ENCODE data around the gene SARNP. TPM values are rescaled to one million over a fixed set of nuclear protein-coding genes. Genes with fewer than 3 reads are reported as not detected.

Gene SARNP
- total and polyA plus RNA-seq, 4 experiments from 2014 or later: 47.7 to 122 (median 69.8) TPM

DNA sequence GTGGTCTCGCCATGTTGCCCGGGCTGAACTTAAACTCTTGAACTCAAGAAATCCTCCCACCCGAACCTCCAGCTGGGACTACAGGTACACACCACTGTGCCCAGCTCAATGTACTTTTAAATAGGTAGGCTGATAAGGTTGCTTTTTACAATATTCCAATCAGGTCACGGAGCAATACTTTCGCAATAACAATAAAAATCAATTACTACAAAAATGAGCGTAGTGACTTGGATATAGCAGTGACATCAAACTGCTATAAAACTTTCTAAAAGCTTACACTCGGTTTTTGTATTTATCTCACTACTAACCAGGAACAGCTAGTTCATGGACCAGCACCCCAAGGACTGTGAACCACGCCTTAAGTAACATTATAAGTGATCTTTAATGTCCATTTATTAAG is 10.5 kb downstream of the SARNP start:
- Mint-ChIP-seq H3K27me3 (no peaks in the 10 kb centered on the region), H3K9me3 (no peaks in the 10 kb centered on the region), H3K27ac (no peak overlapping the region), H3K36me3 (peaks cover 9 to 46% of the 10 kb centered on the region in 2 donors), H3K4me1 (peaks cover 17 to 33% (median 24%) of the 10 kb centered on the region in 4 donors), H3K4me3 (no peak overlapping the region)
- Histone ChIP-seq H3K9me3 (ENCODE audit: control insufficient read depth in 1 of 2, low read length in 2 of 2) (no peaks in the 10 kb centered on the region), H3K27ac (ENCODE audit: low read depth, low read length) (no peak overlapping the region), H3K4me1 (ENCODE audit: insufficient read depth, low read length) (peaks cover 13% of the 10 kb centered on the region), H3K36me3 (ENCODE audit: insufficient read depth, low read length) (peaks cover 12% of the 10 kb centered on the region), H3K4me3 (ENCODE audit: low read length in 2 of 2) (no peak overlapping the region), H3K27me3 (ENCODE audit: insufficient read depth, low read length) (no peaks in the 10 kb centered on the region)
- ChIA-PET CTCF (ENCODE audit: partially characterized antibody) (interaction anchor here (1.7 kb wide), 1 partner anchor 10 kb away, joined by 4 read pairs; the partner anchor contains the start of genes ORMDL2 and SARNP), POLR2A (ENCODE audit: partially characterized antibody) (interaction anchor here (1.0 to 1.2 kb wide), 2 partner anchors 11 to 167 kb away, joined by 3 read pairs; partner anchors contain the start of genes ORMDL2, RAB5B and SARNP)
- intact Hi-C loops (cut with micrococcal nuclease): no loop called here
- no peak for DNase-seq

- H3K36me3 Mint-ChIP-seq: peaks cover 42 to 73% of the 10 kb centered on the region in 2 donors
- H3K4me3 Mint-ChIP-seq: no peak overlapping the region
- peaks cover 72% of the 10 kb centered on the region for H3K36me3 ChIP-seq (ENCODE audit: insufficient read depth, low read length)
- H3K4me3 ChIP-seq (ENCODE audit: low read length in 2 of 2): no peak overlapping the region
- no peaks in the 10 kb centered on the region for H3K9me3 ChIP-seq (ENCODE audit: control insufficient read depth in 1 of 2, low read length in 2 of 2)
- POLR2A ChIA-PET (ENCODE audit: partially characterized antibody): interaction anchor here (1.0 to 1.7 kb wide), 2 partner anchors 17 to 59 kb away, joined by 4 read pairs; no protein-coding TSS in a partner anchor
- H3K4me1 ChIP-seq (ENCODE audit: insufficient read depth, low read length): no peaks in the 10 kb centered on the region
- intact Hi-C loops (cut with micrococcal nuclease): loop anchor here (1.0 kb wide), 1 partner anchor 59 kb away; no protein-coding TSS in a partner anchor
- no peaks in the 10 kb centered on the region for H3K9me3 Mint-ChIP-seq
- H3K27ac ChIP-seq (ENCODE audit: low read depth, low read length): no peak overlapping the region
- H3K27me3 ChIP-seq (ENCODE audit: insufficient read depth, low read length): no peaks in the 10 kb centered on the region
- peaks cover 0 to 9% (median 2%) of the 10 kb centered on the region in 4 donors for H3K4me1 Mint-ChIP-seq
- no peaks in the 10 kb centered on the region for H3K27me3 Mint-ChIP-seq
- no peak for DNase-seq
- CTCF ChIA-PET (ENCODE audit: partially characterized antibody): interaction anchor here (1.0 to 5.9 kb wide), 5 partner anchors 9 to 140 kb away, joined by 3 to 60 read pairs (median 4); no protein-coding TSS in a partner anchor
- H3K27ac Mint-ChIP-seq: peak overlapping the region in 4 of 7 donors; percentile 42 to 83 (median 72)
These were observed 20.0 kb downstream of the SARNP start for GRCh38 chr12:55797550-55797949.

GRCh38 chr12:55797068-55797467 is 20.5 kb downstream of the SARNP start:
- Histone ChIP-seq H3K36me3 (ENCODE audit: insufficient read depth, low read length) (peaks cover 72% of the 10 kb centered on the region), H3K4me1 (ENCODE audit: insufficient read depth, low read length) (no peaks in the 10 kb centered on the region), H3K27me3 (ENCODE audit: insufficient read depth, low read length) (no peaks in the 10 kb centered on the region), H3K27ac (ENCODE audit: low read depth, low read length) (no peak overlapping the region), H3K9me3 (ENCODE audit: control insufficient read depth in 1 of 2, low read length in 2 of 2) (no peaks in the 10 kb centered on the region), H3K4me3 (ENCODE audit: low read length in 2 of 2) (no peak overlapping the region)
- ChIA-PET CTCF (ENCODE audit: partially characterized antibody) (interaction anchor here (0.6 to 5.9 kb wide), 9 partner anchors 10 to 257 kb away, joined by 3 to 60 read pairs (median 3); partner anchors contain the start of gene ORMDL2), POLR2A (ENCODE audit: partially characterized antibody) (interaction anchor here (1.0 to 1.7 kb wide), 3 partner anchors 17 to 58 kb away, joined by 4 to 6 read pairs (median 4); no protein-coding TSS in a partner anchor)
- Mint-ChIP-seq H3K27me3 (no peaks in the 10 kb centered on the region), H3K9me3 (no peaks in the 10 kb centered on the region), H3K27ac (peak overlapping the region in 3 of 7 donors; percentile 1 to 83 (median 78)), H3K36me3 (peaks cover 42 to 72% of the 10 kb centered on the region in 2 donors), H3K4me3 (no peak overlapping the region), H3K4me1 (peaks cover 0 to 9% (median 2%) of the 10 kb centered on the region in 4 donors)
- peak in 1 of 5 donors; percentile 12 for DNase-seq
- intact Hi-C loops (cut with micrococcal nuclease): loop anchor here (1.0 kb wide), 1 partner anchor 59 kb away; no protein-coding TSS in a partner anchor

DNA sequence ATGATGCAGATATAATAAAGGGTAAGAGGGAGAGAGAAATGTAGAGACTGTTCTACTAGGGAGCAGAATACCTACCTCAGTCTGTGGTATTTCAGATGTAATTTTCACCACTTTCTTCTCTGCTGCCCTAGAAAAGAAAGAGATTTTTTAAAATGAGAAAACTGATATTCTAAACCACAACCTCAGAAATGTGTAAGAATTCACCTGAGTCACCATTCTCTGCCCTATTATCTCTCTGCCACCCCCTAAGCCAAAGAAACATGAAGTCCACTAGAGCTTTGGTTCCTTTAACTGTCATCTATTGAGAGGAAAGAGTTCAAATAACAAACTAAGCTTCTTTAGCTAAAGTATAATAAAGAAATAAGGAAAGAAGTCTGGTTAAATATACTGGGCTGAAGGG is 21.6 kb downstream of the SARNP start:
- H3K4me1 ChIP-seq (ENCODE audit: insufficient read depth, low read length): no peaks in the 10 kb centered on the region
- Mint-ChIP-seq H3K27me3 (no peaks in the 10 kb centered on the region), H3K27ac (peak overlapping the region in 1 of 7 donors; percentile 48), H3K36me3 (peaks cover 42 to 67% of the 10 kb centered on the region in 2 donors), H3K4me3 (no peak overlapping the region), H3K9me3 (no peaks in the 10 kb centered on the region), H3K4me1 (peaks cover 0 to 9% (median 2%) of the 10 kb centered on the region in 4 donors)
- H3K9me3 ChIP-seq (ENCODE audit: control insufficient read depth in 1 of 2, low read length in 2 of 2): no peaks in the 10 kb centered on the region
- POLR2A ChIA-PET (ENCODE audit: partially characterized antibody): interaction anchor here (0.8 to 2.2 kb wide), 6 partner anchors 18 to 80 kb away, joined by 3 to 7 read pairs (median 4); partner anchors contain the start of genes BLOC1S1, ORMDL2 and SARNP
- peaks cover 67% of the 10 kb centered on the region for H3K36me3 ChIP-seq (ENCODE audit: insufficient read depth, low read length)
- H3K4me3 ChIP-seq (ENCODE audit: low read length in 2 of 2): no peak overlapping the region
- H3K27me3 ChIP-seq (ENCODE audit: insufficient read depth, low read length): no peaks in the 10 kb centered on the region
- intact Hi-C loops (cut with micrococcal nuclease): no loop called here
- CTCF ChIA-PET (ENCODE audit: partially characterized antibody): interaction anchor here (1.0 to 5.9 kb wide), 8 partner anchors 9 to 134 kb away, joined by 3 to 60 read pairs (median 6); partner anchors contain the start of gene GDF11
- no peak overlapping the region for H3K27ac ChIP-seq (ENCODE audit: low read depth, low read length)
- no peak for DNase-seq

- Histone ChIP-seq H3K9me3 (ENCODE audit: control insufficient read depth in 1 of 2, low read length in 2 of 2) (no peaks in the 10 kb centered on the region), H3K27me3 (ENCODE audit: insufficient read depth, low read length) (no peaks in the 10 kb centered on the region), H3K27ac (ENCODE audit: low read depth, low read length) (no peak overlapping the region), H3K36me3 (ENCODE audit: insufficient read depth, low read length) (peaks cover 52% of the 10 kb centered on the region), H3K4me3 (ENCODE audit: low read length in 2 of 2) (no peak overlapping the region), H3K4me1 (ENCODE audit: insufficient read depth, low read length) (no peaks in the 10 kb centered on the region)
- CTCF ChIA-PET (ENCODE audit: partially characterized antibody): no interaction called here
- peaks cover 0 to 7% (median 2%) of the 10 kb centered on the region in 4 donors for H3K4me1 Mint-ChIP-seq
- no peak overlapping the region for H3K27ac Mint-ChIP-seq
- intact Hi-C loops (cut with micrococcal nuclease): no loop called here
- POLR2A ChIA-PET (ENCODE audit: partially characterized antibody): interaction anchor here (0.6 kb wide), 1 partner anchor 410 kb away, joined by 3 read pairs; no protein-coding TSS in a partner anchor
- DNase-seq: no peak
- H3K9me3 Mint-ChIP-seq: no peaks in the 10 kb centered on the region
- no peak overlapping the region for H3K4me3 Mint-ChIP-seq
- peaks cover 42 to 62% of the 10 kb centered on the region in 2 donors for H3K36me3 Mint-ChIP-seq
- H3K27me3 Mint-ChIP-seq: no peaks in the 10 kb centered on the region
These were observed 27.6 kb downstream of the SARNP start for GRCh38 chr12:55789893-55790292.

- Mint-ChIP-seq H3K27me3 (no peaks in the 10 kb centered on the region), H3K4me3 (no peak overlapping the region), H3K27ac (no peak overlapping the region), H3K4me1 (peaks cover 0 to 7% (median 2%) of the 10 kb centered on the region in 4 donors), H3K9me3 (no peaks in the 10 kb centered on the region), H3K36me3 (peaks cover 40 to 63% of the 10 kb centered on the region in 2 donors)
- ChIA-PET POLR2A (ENCODE audit: partially characterized antibody) (interaction anchor here (0.7 kb wide), 1 partner anchor 46 kb away, joined by 3 read pairs; no protein-coding TSS in a partner anchor), CTCF (ENCODE audit: partially characterized antibody) (interaction anchor here (0.9 to 1.6 kb wide), 3 partner anchors 9 to 51 kb away, joined by 3 to 4 read pairs (median 3); no protein-coding TSS in a partner anchor)
- intact Hi-C loops (cut with micrococcal nuclease): no loop called here
- no peak overlapping the region for H3K4me3 ChIP-seq (ENCODE audit: low read length in 2 of 2)
- no peaks in the 10 kb centered on the region for H3K4me1 ChIP-seq (ENCODE audit: insufficient read depth, low read length)
- no peak overlapping the region for H3K27ac ChIP-seq (ENCODE audit: low read depth, low read length)
- H3K27me3 ChIP-seq (ENCODE audit: insufficient read depth, low read length): no peaks in the 10 kb centered on the region
- DNase-seq: no peak
- H3K36me3 ChIP-seq (ENCODE audit: insufficient read depth, low read length): peaks cover 53% of the 10 kb centered on the region
- H3K9me3 ChIP-seq (ENCODE audit: control insufficient read depth in 1 of 2, low read length in 2 of 2): no peaks in the 10 kb centered on the region
These were observed 28.4 kb downstream of the SARNP start for GRCh38 chr12:55789171-55789570.

- Histone ChIP-seq H3K4me1 (ENCODE audit: insufficient read depth, low read length) (no peaks in the 10 kb centered on the region), H3K9me3 (ENCODE audit: control insufficient read depth in 1 of 2, low read length in 2 of 2) (no peaks in the 10 kb centered on the region), H3K36me3 (ENCODE audit: insufficient read depth, low read length) (peaks cover 52% of the 10 kb centered on the region), H3K27me3 (ENCODE audit: insufficient read depth, low read length) (no peaks in the 10 kb centered on the region), H3K27ac (ENCODE audit: low read depth, low read length) (no peak overlapping the region), H3K4me3 (ENCODE audit: low read length in 2 of 2) (no peak overlapping the region)
- H3K27me3 Mint-ChIP-seq: no peaks in the 10 kb centered on the region
- peaks cover 0 to 9% (median 1%) of the 10 kb centered on the region in 4 donors for H3K4me1 Mint-ChIP-seq
- H3K4me3 Mint-ChIP-seq: no peak overlapping the region
- intact Hi-C loops (cut with micrococcal nuclease): no loop called here
- H3K9me3 Mint-ChIP-seq: no peaks in the 10 kb centered on the region
- ChIA-PET POLR2A (ENCODE audit: partially characterized antibody) (interaction anchor here (0.6 to 0.7 kb wide), 2 partner anchors 19 to 45 kb away, joined by 3 read pairs; no protein-coding TSS in a partner anchor), CTCF (ENCODE audit: partially characterized antibody) (interaction anchor here (0.9 to 1.6 kb wide), 4 partner anchors 10 to 51 kb away, joined by 3 to 4 read pairs (median 3); no protein-coding TSS in a partner anchor)
- H3K27ac Mint-ChIP-seq: peak overlapping the region in 3 of 7 donors; percentile 18 to 36 (median 29)
- no peak for DNase-seq
- H3K36me3 Mint-ChIP-seq: peaks cover 41 to 63% of the 10 kb centered on the region in 2 donors
These were observed 29.0 kb downstream of the SARNP start for GRCh38 chr12:55788546-55788945.

Measured in CD4-positive, alpha-beta memory T cell (primary cell).